Amniotic stem cell (primary cell): ENCODE data around the gene HPSE2.

Source experiments
- DNase-seq: peaks from one replicate; lab custom pipeline; 2025; lab: John Stamatoyannopoulos, UW

HPSE2 gene

GRCh38 chr10:98617906-98618520, 617.6 kb downstream of the HPSE2 start:
- DNase-seq: no peak

GRCh38 chr10:98613446-98613845, 622.2 kb downstream of the HPSE2 start:
- no peak for DNase-seq

- DNase-seq: no peak
These were observed 624.2 kb downstream of the HPSE2 start for GRCh38 chr10:98611436-98611835.

- DNase-seq: no peak
These were observed 624.8 kb downstream of the HPSE2 start for GRCh38 chr10:98610836-98611235.

GRCh38 chr10:98610301-98610700, 625.4 kb downstream of the HPSE2 start:
- no peak for DNase-seq

GRCh38 chr10:98609265-98609664, 626.4 kb downstream of the HPSE2 start:
- DNase-seq: no peak

GRCh38 chr10:98608411-98608810, 627.2 kb downstream of the HPSE2 start:
- DNase-seq: no peak

- no peak for DNase-seq
These were observed 633.4 kb downstream of the HPSE2 start for GRCh38 chr10:98602224-98602623.

GRCh38 chr10:98599032-98599610, 636.5 kb downstream of the HPSE2 start:
- DNase-seq: no peak

- DNase-seq: no peak
These were observed 639.2 kb downstream of the HPSE2 start for GRCh38 chr10:98596404-98596803.

- DNase-seq: no peak
These were observed 646.0 kb downstream of the HPSE2 start for GRCh38 chr10:98589691-98590090.

- no peak for DNase-seq
These were observed 646.6 kb downstream of the HPSE2 start for GRCh38 chr10:98589007-98589406.

- DNase-seq: no peak
These were observed 648.4 kb downstream of the HPSE2 start for GRCh38 chr10:98587156-98587837.

- no peak for DNase-seq
These were observed 649.6 kb downstream of the HPSE2 start for GRCh38 chr10:98586096-98586495.

- DNase-seq: no peak
These were observed 653.3 kb downstream of the HPSE2 start for GRCh38 chr10:98582363-98582762.

- no peak for DNase-seq
These were observed 658.1 kb downstream of the HPSE2 start for GRCh38 chr10:98577578-98577977.

GRCh38 chr10:98577168-98577567, 658.5 kb downstream of the HPSE2 start:
- DNase-seq: no peak

- no peak for DNase-seq
These were observed 659.6 kb downstream of the HPSE2 start for GRCh38 chr10:98576096-98576495.

- no peak for DNase-seq
These were observed 663.1 kb downstream of the HPSE2 start for GRCh38 chr10:98572594-98572993.

GRCh38 chr10:98570834-98571233, 664.8 kb downstream of the HPSE2 start:
- no peak for DNase-seq

GRCh38 chr10:98569853-98570252, 665.8 kb downstream of the HPSE2 start:
- no peak for DNase-seq

- DNase-seq: no peak
These were observed 667.1 kb downstream of the HPSE2 start for GRCh38 chr10:98568551-98568950.

- DNase-seq: no peak
These were observed 668.1 kb downstream of the HPSE2 start for GRCh38 chr10:98567391-98568133.
